SK-N-DZ (cell line): ENCODE measurements around the gene IL5RA.

Experiments
- DNase-seq: peaks from one replicate; pipeline ENCODE4 v3.0.0-alpha.2; 2015; ENCODE audit warnings: low spot score
- small RNA-seq, 2 experiments: library from RNA; depleted of rRNA; stranded (forward); fragments of <200 nt; gene quantifications; one replicate each; pipeline ENCODE3, GENCODE V24; 2014

The IL5RA gene

GRCh38 chr3:3068358-3068881 lies 41.8 kb downstream of the IL5RA start:
- DNase-seq = no peak

- DNase-seq = no peak
Measured at GRCh38 chr3:3066910-3067309, 43.3 kb downstream of the IL5RA start.

- no peak for DNase-seq
Measured at GRCh38 chr3:3066378-3066777, 43.8 kb downstream of the IL5RA start.

- DNase-seq = no peak
Measured at GRCh38 chr3:3065876-3066275, 44.3 kb downstream of the IL5RA start.

- no peak for DNase-seq
Measured at GRCh38 chr3:3064297-3064696, 45.9 kb downstream of the IL5RA start.

- no peak for DNase-seq
Measured at GRCh38 chr3:3059645-3060044, 50.5 kb downstream of the IL5RA start.

GRCh38 chr3:3053974-3054373 lies 56.2 kb downstream of the IL5RA start:
- no peak for DNase-seq

- DNase-seq = no peak
Measured at GRCh38 chr3:3038201-3038991, 71.8 kb downstream of the IL5RA start.

- no peak for DNase-seq
Measured at GRCh38 chr3:3037156-3037555, 73.0 kb downstream of the IL5RA start.

GRCh38 chr3:3031326-3031725 lies 78.8 kb downstream of the IL5RA start:
- no peak for DNase-seq

- DNase-seq = no peak
Measured at GRCh38 chr3:3027976-3028567, 82.1 kb downstream of the IL5RA start.

GRCh38 chr3:3023111-3023745 lies 86.9 kb downstream of the IL5RA start:
- no peak for DNase-seq

GRCh38 chr3:3020209-3020608 lies 90.0 kb downstream of the IL5RA start:
- DNase-seq = no peak

Small RNA genes within 50 kb of the gene (small RNA-seq; reads per million reads assigned to genes)
- gene RF00416 = 0 reads per million in 2 experiments
